H1 (cell line): ENCODE results near the gene BRPF1. TPM values are rescaled to one million over a fixed set of nuclear protein-coding genes. Genes with fewer than 3 reads are reported as not detected.

Experiments used
- CTCF ChIA-PET: fragments of 300-600 bp; sonication (Branson Sonifier 250); formaldehyde crosslinking; loops from one replicate; lab custom pipeline; 2021; ENCODE audit not compliant: partially characterized antibody; lab: Charles Lee
- POLR2A ChIA-PET: fragments of 300-600 bp; sonication (Branson Sonifier 250); formaldehyde crosslinking; loops from one replicate; lab custom pipeline; 2021; ENCODE audit warnings: inconsistent platforms; ENCODE audit not compliant: partially characterized antibody; lab: Charles Lee
- DNase-seq, 2 experiments: peaks; one replicate each; pipeline versions ENCODE4 v3.0.0 to v3.0.0-alpha.2; 2010 to 2022; ENCODE audit warnings: low spot score in 2 of 2, low read depth in 1 of 2, mixed read lengths in 1 of 2
- FAIRE-seq: peaks from 2 replicates; lab custom pipeline; 2011; peaks lifted over from hg19 to GRCh38; lab: Jason Lieb, UNC
- H2AFZ ChIP-seq: 2 replicates; pipeline ENCODE4 v1.8.1; 2012; ENCODE audit warnings: low read length, inconsistent platforms
- H2AK5ac ChIP-seq: 2 replicates; pipeline ENCODE4 v1.6.1; 2013; ENCODE audit warnings: low read depth, low read length
- H2BK120ac ChIP-seq: replicated peaks from 2 replicates; pipeline ENCODE3; 2013; ENCODE audit warnings: low read depth, low read length, inconsistent platforms
- H2BK12ac ChIP-seq: 2 replicates; pipeline ENCODE4 v1.6.1; 2013; ENCODE audit warnings: low read depth, low read length
- H2BK15ac ChIP-seq: 2 replicates; pipeline ENCODE4 v1.6.1; 2013; ENCODE audit warnings: low read length
- H2BK20ac ChIP-seq: 2 replicates; pipeline ENCODE4 v1.6.1; 2013; ENCODE audit warnings: low read length
- H2BK5ac ChIP-seq: 2 replicates; pipeline ENCODE4 v1.6.1; 2013; ENCODE audit warnings: low read depth, low read length
- H3K14ac ChIP-seq: 2 replicates; pipeline ENCODE4 v1.6.1; 2013; ENCODE audit warnings: inconsistent platforms; ENCODE audit not compliant: insufficient read length
- H3K18ac ChIP-seq: 2 replicates; pipeline ENCODE4 v1.6.1; 2013; ENCODE audit warnings: low read length; ENCODE audit errors: extremely low read depth
- H3K23ac ChIP-seq: 2 replicates; pipeline ENCODE4 v1.6.1; 2013; ENCODE audit warnings: inconsistent platforms; ENCODE audit not compliant: insufficient read length
- H3K23me2 ChIP-seq: 2 replicates; pipeline ENCODE4 v1.6.1; 2013; ENCODE audit warnings: low read depth, low read length
- H3K27ac ChIP-seq: 2 replicates; pipeline ENCODE4 v1.6.1; 2011; ENCODE audit warnings: low read depth, low read length, inconsistent platforms
- H3K27me3 ChIP-seq, 4 experiments: replicated peaks in 1 of 4; 1 replicate in 1 of 4; 2 replicates in 3 of 4; pipeline versions ENCODE4 v1.6.1 to v1.8.1; 2011 to 2013; ENCODE audit warnings: low read length in 3 of 4, mild to moderate bottlenecking in 3 of 4, inconsistent platforms in 2 of 4, mixed read lengths in 2 of 4, moderate library complexity in 1 of 4; ENCODE audit not compliant: control insufficient read depth in 3 of 4, insufficient read depth in 3 of 4; ENCODE audit errors: extremely low read depth in 1 of 4
- H3K36me3 ChIP-seq, 4 experiments: 2 replicates each; pipeline versions ENCODE4 v1.6.1 to v1.8.1; 2011 to 2013; ENCODE audit warnings: mild to moderate bottlenecking in 4 of 4, low read length in 3 of 4, moderate library complexity in 2 of 4, control low read depth in 1 of 4, inconsistent platforms in 1 of 4; ENCODE audit not compliant: insufficient read depth in 4 of 4, control insufficient read depth in 2 of 4
- H3K4ac ChIP-seq: replicated peaks from 2 replicates; pipeline ENCODE3; 2013; ENCODE audit warnings: low read length, low read depth, mixed read lengths, inconsistent platforms; ENCODE audit not compliant: insufficient read length
- H3K4me1 ChIP-seq, 4 experiments: replicated peaks in 1 of 4; 1 replicate in 1 of 4; 2 replicates in 3 of 4; pipeline versions ENCODE4 v1.6.1 to v1.8.1; 2011 to 2013; ENCODE audit warnings: low read length in 3 of 4, inconsistent platforms in 2 of 4, mixed read lengths in 1 of 4; ENCODE audit not compliant: insufficient read depth in 4 of 4, control insufficient read depth in 3 of 4
- H3K4me2 ChIP-seq, 2 experiments: 2 replicates each; pipeline versions ENCODE4 v1.6.1 to v1.8.1; 2011 to 2013; ENCODE audit warnings: low read depth in 2 of 2, low read length in 2 of 2, control low read depth in 1 of 2, inconsistent platforms in 1 of 2, mild to moderate bottlenecking in 1 of 2; ENCODE audit not compliant: insufficient read depth in 1 of 2
- H3K4me3 ChIP-seq, 4 experiments: fragments of 200-600, 300-600 bp in 1 of 4; sonication (generic), shearing (Covaris generic), sonication (Bioruptor Twin) in 1 of 4; 2 replicates each; pipeline versions ENCODE4 v1.5.1 to v1.8.1; 2011 to 2016; ENCODE audit warnings: low read length in 4 of 4, low read depth in 3 of 4, control low read depth in 2 of 4, inconsistent platforms in 2 of 4, mild to moderate bottlenecking in 2 of 4, mixed read lengths in 1 of 4, moderate library complexity in 1 of 4; ENCODE audit not compliant: insufficient read depth in 2 of 4; ENCODE audit errors: extremely low read depth in 1 of 4
- H3K56ac ChIP-seq: replicated peaks from 2 replicates; pipeline ENCODE3; 2013; ENCODE audit warnings: low read depth, mild to moderate bottlenecking, mixed read lengths, low read length, inconsistent platforms; ENCODE audit not compliant: insufficient read length
- H3K79me1 ChIP-seq: 2 replicates; pipeline ENCODE4 v1.6.1; 2013; ENCODE audit warnings: low read depth, low read length, control low read depth
- H3K79me2 ChIP-seq, 2 experiments: 2 replicates each; pipeline versions ENCODE4 v1.6.1 to v1.8.1; 2012 to 2013; ENCODE audit warnings: low read length in 2 of 2, mild to moderate bottlenecking in 2 of 2, inconsistent platforms in 1 of 2; ENCODE audit not compliant: insufficient read depth in 2 of 2, control insufficient read depth in 1 of 2
- H3K9ac ChIP-seq, 4 experiments: replicated peaks in 1 of 4; 1 replicate in 1 of 4; 2 replicates in 3 of 4; pipeline versions ENCODE4 v1.6.1 to v1.8.1; 2011 to 2013; ENCODE audit warnings: low read depth in 3 of 4, low read length in 3 of 4, control low read depth in 2 of 4, mild to moderate bottlenecking in 2 of 4, moderate library complexity in 2 of 4, inconsistent platforms in 1 of 4; ENCODE audit errors: extremely low read depth in 1 of 4
- H3K9me3 ChIP-seq, 2 experiments: 2 replicates each; pipeline versions ENCODE4 v1.6.1 to v1.8.1; 2012 to 2013; ENCODE audit warnings: mild to moderate bottlenecking in 2 of 2, moderate library complexity in 2 of 2, control low read depth in 1 of 2, inconsistent platforms in 1 of 2, low read depth in 1 of 2, low read length in 1 of 2, mixed read lengths in 1 of 2; ENCODE audit not compliant: insufficient read depth in 2 of 2
- H4K20me1 ChIP-seq, 2 experiments: replicated peaks in 1 of 2; 2 replicates each; pipeline versions ENCODE3 to v1.8.1; 2011 to 2013; ENCODE audit warnings: inconsistent platforms in 2 of 2, low read length in 2 of 2, mild to moderate bottlenecking in 1 of 2; ENCODE audit not compliant: insufficient read depth in 2 of 2, control insufficient read depth in 1 of 2
- H4K5ac ChIP-seq: 2 replicates; pipeline ENCODE4 v1.6.1; 2013; ENCODE audit warnings: low read length, low read depth, mixed read lengths, inconsistent platforms; ENCODE audit not compliant: insufficient read length
- H4K8ac ChIP-seq: 2 replicates; pipeline ENCODE4 v1.8.0; 2013; ENCODE audit warnings: mild to moderate bottlenecking, moderate library complexity, low read length, inconsistent platforms; ENCODE audit not compliant: insufficient read depth; ENCODE audit errors: extremely low read depth
- H4K91ac ChIP-seq: replicated peaks from 2 replicates; pipeline ENCODE3; 2013; ENCODE audit warnings: low read length, mixed read lengths, inconsistent platforms; ENCODE audit not compliant: insufficient read length
- KDM1A ChIP-seq: fragments of 200-600, 300-600 bp; sonication (generic); IDR thresholded peaks from 2 replicates; pipeline ENCODE4 v1.7.1; 2016; ENCODE audit warnings: mild to moderate bottlenecking, low read length, borderline replicate concordance
- RFX5 ChIP-seq: IDR thresholded peaks from 2 replicates; pipeline ENCODE4 v1.6.1; 2011; ENCODE audit warnings: low read depth, low read length, improper control_type of control experiment, borderline replicate concordance
- WGBS, 2 experiments: shearing (Covaris generic) in 1 of 2; methylation state at CpG; one replicate each; pipeline versions ENCODE4 v1.1.6 to v1.1.7; 2013 to 2015; ENCODE audit warnings: low lambda C conversion rate in 2 of 2, mixed read lengths in 2 of 2, inconsistent platforms in 1 of 2, low coverage in 1 of 2, missing lambda C conversion rate in 1 of 2; ENCODE audit not compliant: insufficient replicate concordance in 2 of 2, insufficient coverage in 1 of 2, insufficient read length in 1 of 2; ENCODE audit errors: extremely low coverage in 1 of 2, missing lambda C conversion rate in 1 of 2; 5-methylcytosine and 5-hydroxymethylcytosine counted together
- polyA plus RNA-seq, 7 experiments: library from polyadenylated mRNA; depleted of rRNA in 3 of 7; stranded (reverse) in 5 of 7; unstranded in 2 of 7; fragments of >200 nt in 5 of 7; fragments of 200-250 nt in 2 of 7; gene quantifications; 1 replicate in 5 of 7; 2 replicates in 1 of 7; 4 replicates in 1 of 7; pipeline versions ENCODE4 v1.2.1 to v1.2.3, GENCODE V29; 2011 to 2013; ENCODE audit warnings: missing spikeins in 2 of 7, mixed read lengths in 2 of 7
- total RNA-seq: library from RNA; stranded (reverse); fragmentation: NEBNext Ultra II Directional; extraction: Animal tissue kit (Norgen Biotek cat#: 25700); gene quantifications from 2 replicates; pipeline ENCODE4 v1.2.1, GENCODE V29; 2021

Gene BRPF1
- total and polyA plus RNA-seq, 2 of the 8 experiments (the other 6 are each of a cell fraction or from before 2014, with no cell fraction given) = 11.3 to 21.7 TPM

GRCh38 chr3:9794400-9794799 is 62.9 kb downstream of the BRPF1 start:
- Histone ChIP-seq H3K4me3 (no peak overlapping the region), H3K79me1 (peaks cover 9% of the 10 kb centered on the region), H2BK15ac (no peak overlapping the region), H3K4ac (no peak overlapping the region), H3K4me2 (peak overlapping the region in 1 of 2 experiments; percentile 83; a peak in 1 of 4 replicates), H3K79me2 (peaks cover 0 to 40% of the 10 kb centered on the region in 2 experiments; a peak in 2 of 4 replicates), H3K23me2 (peaks cover 8% of the 10 kb centered on the region), H2AFZ (no peak overlapping the region), H4K5ac (no peak overlapping the region), H3K23ac (no peak overlapping the region), H2BK20ac (no peak overlapping the region), H2AK5ac (no peak overlapping the region), H3K14ac (no peak overlapping the region), H3K9me3 (no peaks in the 10 kb centered on the region), H3K27ac (no peak overlapping the region), H3K9ac (no peak overlapping the region), H3K36me3 (peaks cover 3 to 37% (median 24%) of the 10 kb centered on the region in 4 experiments; a peak in 7 of 8 replicates), H3K27me3 (no peaks in the 10 kb centered on the region), H4K91ac (no peak overlapping the region), H2BK120ac (no peak overlapping the region), H4K8ac (no peak overlapping the region), H3K4me1 (peaks cover 0 to 8% (median 0%) of the 10 kb centered on the region in 4 experiments; a peak in 2 of 7 replicates), H2BK5ac (no peak overlapping the region), H3K18ac (no peak overlapping the region), H2BK12ac (no peak overlapping the region), H4K20me1 (no peaks in the 10 kb centered on the region), H3K56ac (no peak overlapping the region)
- TF ChIP-seq RFX5 = no peak
- TF ChIP-seq KDM1A = peak; percentile 68; the same call in 1 of the 2 replicates
- CTCF ChIA-PET = no interaction called here
- 94% methylated on average over 11 of the region's 11 CpGs; no CpG with 5 or more reads in 1 of the 2 experiments for WGBS, 2 experiments
- FAIRE-seq (no peak), DNase-seq (no peak)
- POLR2A ChIA-PET = interaction anchor here (2.4 to 5.5 kb wide), 2 partner anchors 13 to 63 kb away, joined by 17 to 71 read pairs; partner anchors contain the start of genes BRPF1 and TTLL3
